ENCODE measurements around the gene DDI2. TPM values are rescaled to one million over a fixed set of nuclear protein-coding genes. Genes with fewer than 3 reads are reported as not detected.

DDI2 gene
- total and polyA plus RNA-seq, 9 of the 15 experiments (the other 6 are each of a cell fraction or from before 2014, with no cell fraction given), result 6.5 to 48.4 (median 21.2) TPM

- TF ChIP-seq ZFP91 (CRISPR knock-in tag; IDR thresholded peaks at IDR 0.05) (no peak), GABPB1 (CRISPR knock-in tag; IDR thresholded peaks at IDR 0.05) (0 out of 2 replicates have a peak, but pooled peaks have one; percentile 17), ZC3H11A (IDR thresholded peaks at IDR 0.05; ENCODE audit: low read depth, low read length) (no peak), TSC22D4 (tag; IDR thresholded peaks at IDR 0.05) (no peak), TEAD4 (IDR thresholded peaks at IDR 0.05; ENCODE audit: low read length) (peak; percentile 22; the same call in 1 of the 2 replicates), TEAD4 (CRISPR knock-in tag; IDR thresholded peaks at IDR 0.05; ENCODE audit: borderline replicate concordance) (no peak), ETV5 (CRISPR knock-in tag; IDR thresholded peaks at IDR 0.05; ENCODE audit: low read depth) (0 out of 2 replicates have a peak, but pooled peaks have one; percentile 20), TCF7 (IDR thresholded peaks at IDR 0.05; ENCODE audit: borderline replicate concordance) (no peak), HDGF (IDR thresholded peaks at IDR 0.05) (no peak), POLR3A (IDR thresholded peaks at IDR 0.05; ENCODE audit: borderline replicate concordance, extremely low read depth, insufficient read depth, insufficient read length) (peak; percentile 33), SMARCA4 (IDR thresholded peaks at IDR 0.05) (0 out of 2 replicates have a peak, but pooled peaks have one; percentile 38), ARID2 (IDR thresholded peaks at IDR 0.05) (no peak), KDM4B (IDR thresholded peaks at IDR 0.05; ENCODE audit: borderline replicate concordance in 2 of 2, low read depth in 1 of 2) (no peak)
- TF ChIP-seq, protein P1, sequence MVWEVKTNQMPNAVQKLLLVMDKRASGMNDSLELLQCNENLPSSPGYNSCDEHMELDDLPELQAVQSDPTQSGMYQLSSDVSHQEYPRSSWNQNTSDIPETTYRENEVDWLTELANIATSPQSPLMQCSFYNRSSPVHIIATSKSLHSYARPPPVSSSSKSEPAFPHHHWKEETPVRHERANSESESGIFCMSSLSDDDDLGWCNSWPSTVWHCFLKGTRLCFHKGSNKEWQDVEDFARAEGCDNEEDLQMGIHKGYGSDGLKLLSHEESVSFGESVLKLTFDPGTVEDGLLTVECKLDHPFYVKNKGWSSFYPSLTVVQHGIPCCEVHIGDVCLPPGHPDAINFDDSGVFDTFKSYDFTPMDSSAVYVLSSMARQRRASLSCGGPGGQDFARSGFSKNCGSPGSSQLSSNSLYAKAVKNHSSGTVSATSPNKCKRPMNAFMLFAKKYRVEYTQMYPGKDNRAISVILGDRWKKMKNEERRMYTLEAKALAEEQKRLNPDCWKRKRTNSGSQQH (CRISPR knock-in tag; IDR thresholded peaks at IDR 0.05), result no peak
- TF ChIP-seq, protein P2, sequence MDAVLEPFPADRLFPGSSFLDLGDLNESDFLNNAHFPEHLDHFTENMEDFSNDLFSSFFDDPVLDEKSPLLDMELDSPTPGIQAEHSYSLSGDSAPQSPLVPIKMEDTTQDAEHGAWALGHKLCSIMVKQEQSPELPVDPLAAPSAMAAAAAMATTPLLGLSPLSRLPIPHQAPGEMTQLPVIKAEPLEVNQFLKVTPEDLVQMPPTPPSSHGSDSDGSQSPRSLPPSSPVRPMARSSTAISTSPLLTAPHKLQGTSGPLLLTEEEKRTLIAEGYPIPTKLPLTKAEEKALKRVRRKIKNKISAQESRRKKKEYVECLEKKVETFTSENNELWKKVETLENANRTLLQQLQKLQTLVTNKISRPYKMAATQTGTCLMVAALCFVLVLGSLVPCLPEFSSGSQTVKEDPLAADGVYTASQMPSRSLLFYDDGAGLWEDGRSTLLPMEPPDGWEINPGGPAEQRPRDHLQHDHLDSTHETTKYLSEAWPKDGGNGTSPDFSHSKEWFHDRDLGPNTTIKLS (IDR thresholded peaks at IDR 0.05; ENCODE audit: borderline replicate concordance, low read depth), result no peak
Measured at GRCh38 chr1:15681349-15682292, 64.4 kb downstream of the DDI2 start (continued).
